H1 (cell line): Measurements from ENCODE around the gene UNC5B. TPM values are rescaled to one million over a fixed set of nuclear protein-coding genes. Genes with fewer than 3 reads are reported as not detected.

Experiments used
- CTCF ChIA-PET: fragments of 300-600 bp; sonication (Branson Sonifier 250); formaldehyde crosslinking; loops from one replicate; lab custom pipeline; 2021; ENCODE audit not compliant: partially characterized antibody; lab: Charles Lee
- POLR2A ChIA-PET: fragments of 300-600 bp; sonication (Branson Sonifier 250); formaldehyde crosslinking; loops from one replicate; lab custom pipeline; 2021; ENCODE audit warnings: inconsistent platforms; ENCODE audit not compliant: partially characterized antibody; lab: Charles Lee
- DNase-seq, 2 experiments: peaks; one replicate each; pipeline versions ENCODE4 v3.0.0 to v3.0.0-alpha.2; 2010 to 2022; ENCODE audit warnings: low spot score in 2 of 2, low read depth in 1 of 2, mixed read lengths in 1 of 2
- FAIRE-seq: peaks from 2 replicates; lab custom pipeline; 2011; peaks lifted over from hg19 to GRCh38; lab: Jason Lieb, UNC
- H2AFZ ChIP-seq: 2 replicates; pipeline ENCODE4 v1.8.1; 2012; ENCODE audit warnings: low read length, inconsistent platforms
- H2AK5ac ChIP-seq: 2 replicates; pipeline ENCODE4 v1.6.1; 2013; ENCODE audit warnings: low read depth, low read length
- H2BK120ac ChIP-seq: replicated peaks from 2 replicates; pipeline ENCODE3; 2013; ENCODE audit warnings: low read depth, low read length, inconsistent platforms
- H2BK12ac ChIP-seq: 2 replicates; pipeline ENCODE4 v1.6.1; 2013; ENCODE audit warnings: low read depth, low read length
- H2BK15ac ChIP-seq: 2 replicates; pipeline ENCODE4 v1.6.1; 2013; ENCODE audit warnings: low read length
- H2BK20ac ChIP-seq: 2 replicates; pipeline ENCODE4 v1.6.1; 2013; ENCODE audit warnings: low read length
- H2BK5ac ChIP-seq: 2 replicates; pipeline ENCODE4 v1.6.1; 2013; ENCODE audit warnings: low read depth, low read length
- H3K14ac ChIP-seq: 2 replicates; pipeline ENCODE4 v1.6.1; 2013; ENCODE audit warnings: inconsistent platforms; ENCODE audit not compliant: insufficient read length
- H3K18ac ChIP-seq: 2 replicates; pipeline ENCODE4 v1.6.1; 2013; ENCODE audit warnings: low read length; ENCODE audit errors: extremely low read depth
- H3K23ac ChIP-seq: 2 replicates; pipeline ENCODE4 v1.6.1; 2013; ENCODE audit warnings: inconsistent platforms; ENCODE audit not compliant: insufficient read length
- H3K23me2 ChIP-seq: 2 replicates; pipeline ENCODE4 v1.6.1; 2013; ENCODE audit warnings: low read depth, low read length
- H3K27ac ChIP-seq: 2 replicates; pipeline ENCODE4 v1.6.1; 2011; ENCODE audit warnings: low read depth, low read length, inconsistent platforms
- H3K27me3 ChIP-seq, 4 experiments: replicated peaks in 1 of 4; 1 replicate in 1 of 4; 2 replicates in 3 of 4; pipeline versions ENCODE4 v1.6.1 to v1.8.1; 2011 to 2013; ENCODE audit warnings: low read length in 3 of 4, mild to moderate bottlenecking in 3 of 4, inconsistent platforms in 2 of 4, mixed read lengths in 2 of 4, moderate library complexity in 1 of 4; ENCODE audit not compliant: control insufficient read depth in 3 of 4, insufficient read depth in 3 of 4; ENCODE audit errors: extremely low read depth in 1 of 4
- H3K36me3 ChIP-seq, 4 experiments: 2 replicates each; pipeline versions ENCODE4 v1.6.1 to v1.8.1; 2011 to 2013; ENCODE audit warnings: mild to moderate bottlenecking in 4 of 4, low read length in 3 of 4, moderate library complexity in 2 of 4, control low read depth in 1 of 4, inconsistent platforms in 1 of 4; ENCODE audit not compliant: insufficient read depth in 4 of 4, control insufficient read depth in 2 of 4
- H3K4ac ChIP-seq: replicated peaks from 2 replicates; pipeline ENCODE3; 2013; ENCODE audit warnings: low read length, low read depth, mixed read lengths, inconsistent platforms; ENCODE audit not compliant: insufficient read length
- H3K4me1 ChIP-seq, 4 experiments: replicated peaks in 1 of 4; 1 replicate in 1 of 4; 2 replicates in 3 of 4; pipeline versions ENCODE4 v1.6.1 to v1.8.1; 2011 to 2013; ENCODE audit warnings: low read length in 3 of 4, inconsistent platforms in 2 of 4, mixed read lengths in 1 of 4; ENCODE audit not compliant: insufficient read depth in 4 of 4, control insufficient read depth in 3 of 4
- H3K4me2 ChIP-seq, 2 experiments: 2 replicates each; pipeline versions ENCODE4 v1.6.1 to v1.8.1; 2011 to 2013; ENCODE audit warnings: low read depth in 2 of 2, low read length in 2 of 2, control low read depth in 1 of 2, inconsistent platforms in 1 of 2, mild to moderate bottlenecking in 1 of 2; ENCODE audit not compliant: insufficient read depth in 1 of 2
- H3K4me3 ChIP-seq, 4 experiments: fragments of 200-600, 300-600 bp in 1 of 4; sonication (generic), shearing (Covaris generic), sonication (Bioruptor Twin) in 1 of 4; 2 replicates each; pipeline versions ENCODE4 v1.5.1 to v1.8.1; 2011 to 2016; ENCODE audit warnings: low read length in 4 of 4, low read depth in 3 of 4, control low read depth in 2 of 4, inconsistent platforms in 2 of 4, mild to moderate bottlenecking in 2 of 4, mixed read lengths in 1 of 4, moderate library complexity in 1 of 4; ENCODE audit not compliant: insufficient read depth in 2 of 4; ENCODE audit errors: extremely low read depth in 1 of 4
- H3K56ac ChIP-seq: replicated peaks from 2 replicates; pipeline ENCODE3; 2013; ENCODE audit warnings: low read depth, mild to moderate bottlenecking, mixed read lengths, low read length, inconsistent platforms; ENCODE audit not compliant: insufficient read length
- H3K79me1 ChIP-seq: 2 replicates; pipeline ENCODE4 v1.6.1; 2013; ENCODE audit warnings: low read depth, low read length, control low read depth
- H3K79me2 ChIP-seq, 2 experiments: 2 replicates each; pipeline versions ENCODE4 v1.6.1 to v1.8.1; 2012 to 2013; ENCODE audit warnings: low read length in 2 of 2, mild to moderate bottlenecking in 2 of 2, inconsistent platforms in 1 of 2; ENCODE audit not compliant: insufficient read depth in 2 of 2, control insufficient read depth in 1 of 2
- H3K9ac ChIP-seq, 4 experiments: replicated peaks in 1 of 4; 1 replicate in 1 of 4; 2 replicates in 3 of 4; pipeline versions ENCODE4 v1.6.1 to v1.8.1; 2011 to 2013; ENCODE audit warnings: low read depth in 3 of 4, low read length in 3 of 4, control low read depth in 2 of 4, mild to moderate bottlenecking in 2 of 4, moderate library complexity in 2 of 4, inconsistent platforms in 1 of 4; ENCODE audit errors: extremely low read depth in 1 of 4
- H3K9me3 ChIP-seq, 2 experiments: 2 replicates each; pipeline versions ENCODE4 v1.6.1 to v1.8.1; 2012 to 2013; ENCODE audit warnings: mild to moderate bottlenecking in 2 of 2, moderate library complexity in 2 of 2, control low read depth in 1 of 2, inconsistent platforms in 1 of 2, low read depth in 1 of 2, low read length in 1 of 2, mixed read lengths in 1 of 2; ENCODE audit not compliant: insufficient read depth in 2 of 2
- H4K20me1 ChIP-seq, 2 experiments: replicated peaks in 1 of 2; 2 replicates each; pipeline versions ENCODE3 to v1.8.1; 2011 to 2013; ENCODE audit warnings: inconsistent platforms in 2 of 2, low read length in 2 of 2, mild to moderate bottlenecking in 1 of 2; ENCODE audit not compliant: insufficient read depth in 2 of 2, control insufficient read depth in 1 of 2
- H4K5ac ChIP-seq: 2 replicates; pipeline ENCODE4 v1.6.1; 2013; ENCODE audit warnings: low read length, low read depth, mixed read lengths, inconsistent platforms; ENCODE audit not compliant: insufficient read length
- H4K8ac ChIP-seq: 2 replicates; pipeline ENCODE4 v1.8.0; 2013; ENCODE audit warnings: mild to moderate bottlenecking, moderate library complexity, low read length, inconsistent platforms; ENCODE audit not compliant: insufficient read depth; ENCODE audit errors: extremely low read depth
- H4K91ac ChIP-seq: replicated peaks from 2 replicates; pipeline ENCODE3; 2013; ENCODE audit warnings: low read length, mixed read lengths, inconsistent platforms; ENCODE audit not compliant: insufficient read length
- CBX8 ChIP-seq: fragments of 300-800, 300-1000 bp; sonication (generic); IDR thresholded peaks from 2 replicates; pipeline ENCODE4 v1.7.1; 2016; ENCODE audit warnings: low read depth, low read length, borderline replicate concordance
- CEBPB ChIP-seq: IDR thresholded peaks from 2 replicates; pipeline ENCODE4 v1.6.1; 2012; ENCODE audit warnings: low read depth, low read length
- NANOG ChIP-seq: IDR thresholded peaks from 2 replicates; pipeline ENCODE4 v1.6.1; 2011; ENCODE audit warnings: low read length, low read depth, mild to moderate bottlenecking, inconsistent platforms; ENCODE audit not compliant: insufficient read depth, poor library complexity, severe bottlenecking
- POU5F1 ChIP-seq: IDR thresholded peaks from 2 replicates; pipeline ENCODE4 v1.6.1; 2011; ENCODE audit warnings: low read depth, mild to moderate bottlenecking, low read length, moderate library complexity
- TBP ChIP-seq: IDR thresholded peaks from 2 replicates; pipeline ENCODE4 v1.6.1; 2011; ENCODE audit warnings: low read depth, low read length, improper control_type of control experiment
- WGBS, 2 experiments: shearing (Covaris generic) in 1 of 2; methylation state at CpG; one replicate each; pipeline versions ENCODE4 v1.1.6 to v1.1.7; 2013 to 2015; ENCODE audit warnings: low lambda C conversion rate in 2 of 2, mixed read lengths in 2 of 2, inconsistent platforms in 1 of 2, low coverage in 1 of 2, missing lambda C conversion rate in 1 of 2; ENCODE audit not compliant: insufficient replicate concordance in 2 of 2, insufficient coverage in 1 of 2, insufficient read length in 1 of 2; ENCODE audit errors: extremely low coverage in 1 of 2, missing lambda C conversion rate in 1 of 2; 5-methylcytosine and 5-hydroxymethylcytosine counted together
- polyA plus RNA-seq, 7 experiments: library from polyadenylated mRNA; depleted of rRNA in 3 of 7; stranded (reverse) in 5 of 7; unstranded in 2 of 7; fragments of >200 nt in 5 of 7; fragments of 200-250 nt in 2 of 7; gene quantifications; 1 replicate in 5 of 7; 2 replicates in 1 of 7; 4 replicates in 1 of 7; pipeline versions ENCODE4 v1.2.1 to v1.2.3, GENCODE V29; 2011 to 2013; ENCODE audit warnings: missing spikeins in 2 of 7, mixed read lengths in 2 of 7
- total RNA-seq: library from RNA; stranded (reverse); fragmentation: NEBNext Ultra II Directional; extraction: Animal tissue kit (Norgen Biotek cat#: 25700); gene quantifications from 2 replicates; pipeline ENCODE4 v1.2.1, GENCODE V29; 2021

The UNC5B gene
- total and polyA plus RNA-seq, 2 of the 8 experiments (the other 6 are each of a cell fraction or from before 2014, with no cell fraction given) = 27.9 to 31.8 TPM

- Histone ChIP-seq H2BK15ac (no peak overlapping the region), H3K79me1 (0 out of 2 replicates have a peak, but pooled peaks cover 4% of the 10 kb centered on the region), H3K4ac (no peak overlapping the region), H3K14ac (no peak overlapping the region), H2BK5ac (no peak overlapping the region), H3K4me3 (no peak overlapping the region), H3K27me3 (no peaks in the 10 kb centered on the region), H4K20me1 (peaks cover 0 to 3% of the 10 kb centered on the region in 2 experiments), H4K91ac (no peak overlapping the region), H2BK120ac (no peak overlapping the region), H3K9ac (no peak overlapping the region), H3K23ac (no peak overlapping the region), H3K27ac (no peak overlapping the region), H3K4me1 (0 out of 7 replicates have a peak, but pooled peaks cover 0 to 2% (median 0%) of the 10 kb centered on the region in 4 experiments), H2BK20ac (no peak overlapping the region), H4K8ac (no peak overlapping the region), H3K79me2 (no peaks in the 10 kb centered on the region), H3K9me3 (no peaks in the 10 kb centered on the region), H3K4me2 (no peak overlapping the region), H3K36me3 (peaks cover 0 to 18% (median 13%) of the 10 kb centered on the region in 4 experiments; a peak in 6 of 8 replicates), H3K23me2 (no peaks in the 10 kb centered on the region), H4K5ac (no peak overlapping the region), H2BK12ac (no peak overlapping the region), H3K56ac (no peak overlapping the region), H3K18ac (no peak overlapping the region), H2AK5ac (no peak overlapping the region), H2AFZ (no peak overlapping the region)
- WGBS, 2 experiments = 95% methylated on average over 6 of the region's 6 CpGs; no CpG with 5 or more reads in 1 of the 2 experiments
- POLR2A ChIA-PET = interaction anchor here (1.8 kb wide), 1 partner anchor 12 kb away, joined by 4 read pairs; no protein-coding TSS in a partner anchor
- CTCF ChIA-PET = interaction anchor here (0.7 to 22.4 kb wide), 9 partner anchors 9 to 382 kb away, joined by 3 to 401 read pairs (median 3); no protein-coding TSS in a partner anchor
- FAIRE-seq (no peak), DNase-seq (no peak)
- TF ChIP-seq TBP = no peak
- no peak for TF ChIP-seq POU5F1
- no peak for TF ChIP-seq CBX8
- TF ChIP-seq CEBPB = no peak
- TF ChIP-seq NANOG = no peak
These were observed 112.9 kb downstream of the UNC5B start for GRCh38 chr10:71325267-71325666.
